ENCODE results near the gene TTC9C.
"Not testable (repeated sequence)": the region's sequence is repeated elsewhere in the genome, so short reads cannot be mapped to it uniquely, and the experiment has no call there.

- TF ChIP-seq CTCF (IDR thresholded peaks at IDR 0.05); NFE2L1 (CRISPR knock-in tag; IDR thresholded peaks at IDR 0.05); ATF3 (CRISPR knock-in tag; conservative IDR thresholded peaks at IDR 0.05); ETV6 (CRISPR knock-in tag; IDR thresholded peaks at IDR 0.05); ESRRA (CRISPR knock-in tag; IDR thresholded peaks at IDR 0.05; ENCODE audit: borderline replicate concordance); ATF1 (CRISPR knock-in tag; IDR thresholded peaks at IDR 0.05): not testable (repeated sequence)
These were observed 21.6 kb downstream of the TTC9C start for GRCh38 chr11:62749931-62750330.
